HG03521 (cell line): ENCODE measurements around the gene GEMIN7.
"Not testable (repeated sequence)": the region's sequence is repeated elsewhere in the genome, so short reads cannot be mapped to it uniquely, and the experiment has no call there.

Source experiments
- ATAC-seq: cut with Tn5 transposase; IDR thresholded peaks from one replicate; pipeline ENCODE4 v1.9.1; 2021; ENCODE audit warnings: mild to moderate bottlenecking, moderate library complexity; ENCODE audit not compliant: unreplicated experiment

Gene GEMIN7

GRCh38 chr19:45102481-45102880 lies 23.4 kb downstream of the GEMIN7 start:
- ATAC-seq: no peak

- no peak for ATAC-seq
Observed at GRCh38 chr19:45103156-45103507, 24.1 kb downstream of the GEMIN7 start.

GRCh38 chr19:45103508-45104319 lies 24.7 kb downstream of the GEMIN7 start:
- ATAC-seq: no peak

- no peak for ATAC-seq
Observed at GRCh38 chr19:45104658-45105349, 25.7 kb downstream of the GEMIN7 start.

- not testable (repeated sequence) for ATAC-seq
Observed at GRCh38 chr19:45106363-45106762, 27.3 kb downstream of the GEMIN7 start.

- no peak for ATAC-seq
Observed at GRCh38 chr19:45107621-45108150, 28.6 kb downstream of the GEMIN7 start.

- no peak for ATAC-seq
Observed at GRCh38 chr19:45110851-45111266, 31.8 kb downstream of the GEMIN7 start.

GRCh38 chr19:45112111-45112827 lies 33.2 kb downstream of the GEMIN7 start:
- ATAC-seq: no peak

GRCh38 chr19:45113628-45114027 lies 34.6 kb downstream of the GEMIN7 start:
- no peak for ATAC-seq

- ATAC-seq: no peak
Observed at GRCh38 chr19:45114116-45114515, 35.1 kb downstream of the GEMIN7 start.

- no peak for ATAC-seq
Observed at GRCh38 chr19:45115809-45116615, 37.0 kb downstream of the GEMIN7 start.

- no peak for ATAC-seq
Observed at GRCh38 chr19:45117167-45117594, 38.1 kb downstream of the GEMIN7 start.

GRCh38 chr19:45117671-45118070 lies 38.6 kb downstream of the GEMIN7 start:
- no peak for ATAC-seq

GRCh38 chr19:45118106-45118505 lies 39.0 kb downstream of the GEMIN7 start:
- no peak for ATAC-seq

- peak; percentile 36 for ATAC-seq
Observed at GRCh38 chr19:45118591-45119355, 39.7 kb downstream of the GEMIN7 start.

- ATAC-seq: no peak
Observed at GRCh38 chr19:45119582-45119981, 40.5 kb downstream of the GEMIN7 start.

- no peak for ATAC-seq
Observed at GRCh38 chr19:45121827-45122345, 42.8 kb downstream of the GEMIN7 start.

- ATAC-seq: no peak
Observed at GRCh38 chr19:45122832-45123231, 43.8 kb downstream of the GEMIN7 start.

GRCh38 chr19:45123440-45123850 lies 44.4 kb downstream of the GEMIN7 start:
- no peak for ATAC-seq

- no peak for ATAC-seq
Observed at GRCh38 chr19:45124021-45124420, 45.0 kb downstream of the GEMIN7 start.
